Glomerular visceral epithelial cell (primary cell): ENCODE results near the gene PADI3.
"Not testable (repeated sequence)": the region's sequence is repeated elsewhere in the genome, so short reads cannot be mapped to it uniquely, and the experiment has no call there.

Experiments used
- DNase-seq: peaks from one replicate; pipeline ENCODE4 v3.0.0-alpha.2; 2016; ENCODE audit errors: extremely low spot score

PADI3 gene

DNA sequence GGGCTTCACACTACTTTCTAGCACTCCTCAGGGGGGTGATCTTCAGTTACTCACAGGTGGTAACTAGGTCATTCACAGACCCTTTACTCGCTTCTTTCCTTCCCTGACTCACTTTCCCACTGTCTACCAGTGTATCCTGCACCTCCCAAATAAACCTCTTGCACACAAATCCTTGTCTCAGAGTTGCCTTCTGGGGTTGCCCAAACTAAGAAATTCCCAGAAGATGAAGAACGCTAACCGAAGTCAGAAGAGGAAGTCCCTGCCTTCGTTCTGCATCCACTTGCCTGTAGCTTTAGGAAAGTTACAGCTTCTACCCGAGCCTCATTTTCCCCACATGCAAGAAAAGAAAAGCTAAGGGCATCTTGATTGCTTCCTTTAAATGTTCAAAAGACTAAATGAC is 47.2 kb downstream of the PADI3 start:
- DNase-seq, result no peak

DNA sequence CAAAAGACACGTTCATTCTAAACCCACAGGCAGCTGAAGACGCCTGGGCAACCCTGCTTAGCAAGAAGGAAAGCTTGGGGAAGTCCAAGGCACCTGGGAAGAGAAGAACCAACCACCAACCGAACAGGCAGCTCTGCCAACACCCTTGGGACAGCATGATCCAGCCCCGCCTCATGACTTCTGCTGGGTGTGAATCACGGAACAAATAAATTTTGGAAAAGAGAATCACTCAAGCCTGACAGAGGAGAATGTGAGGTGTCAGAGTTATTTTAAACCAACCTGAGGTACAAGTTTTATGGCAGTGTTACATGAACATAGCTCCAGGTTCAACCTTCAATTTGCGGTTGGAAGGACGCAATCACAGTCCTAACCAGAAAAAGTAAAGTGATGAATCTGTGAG is 49.1 kb downstream of the PADI3 start:
- peak; percentile 17 for DNase-seq

DNA sequence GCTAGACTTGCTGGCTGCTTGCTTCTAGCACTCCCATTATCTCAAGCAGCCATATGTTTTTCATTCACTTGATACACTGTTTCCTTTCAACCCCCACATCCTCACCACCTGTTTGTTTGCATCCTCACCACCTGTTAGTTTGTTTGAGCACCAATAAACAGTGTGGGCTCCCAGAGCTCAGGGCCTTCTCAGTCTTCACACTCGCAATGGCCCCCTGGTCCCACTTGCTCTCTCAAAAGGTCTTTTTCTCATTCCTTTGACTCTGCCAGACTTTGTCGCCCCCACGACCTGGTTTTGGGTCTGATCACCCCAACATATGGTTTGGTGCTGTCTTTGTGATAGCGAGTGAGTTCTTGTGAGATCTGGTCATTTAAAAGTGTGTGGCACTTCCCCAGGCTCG is 52.9 kb downstream of the PADI3 start:
- DNase-seq, result no peak

DNA sequence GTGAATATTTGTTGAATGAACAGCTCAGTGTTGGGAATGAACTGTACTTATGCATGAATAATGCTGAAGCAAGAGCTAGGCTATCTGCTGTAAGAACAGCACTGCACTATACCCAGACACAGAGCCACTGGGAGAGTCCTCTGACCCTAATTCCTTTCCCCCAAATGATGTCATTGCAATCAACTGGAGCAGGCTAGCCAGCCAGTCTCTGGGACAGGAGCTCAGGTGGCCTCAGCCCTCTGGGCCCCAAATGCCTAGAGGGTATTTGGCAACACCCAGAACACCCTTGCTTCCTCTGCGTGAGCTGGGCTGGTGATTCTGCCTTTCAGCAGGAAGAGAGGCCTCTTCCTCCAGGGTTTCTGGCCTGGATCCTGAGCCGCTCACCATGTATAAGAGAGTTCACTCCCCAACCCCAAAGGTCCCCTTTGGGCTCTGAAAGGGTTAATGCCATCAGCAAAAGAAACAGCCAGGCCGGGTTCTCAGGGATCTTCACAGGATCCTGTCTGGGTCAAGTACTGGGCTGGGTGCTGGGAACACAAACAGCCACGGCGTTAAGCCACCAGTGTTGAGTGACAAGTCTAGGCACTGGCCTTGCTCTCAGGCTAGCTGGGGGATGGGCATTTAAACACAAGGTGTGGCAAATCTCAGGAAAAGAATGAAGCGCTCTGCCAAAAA is 55.4 kb downstream of the PADI3 start:
- DNase-seq, result no peak

DNA sequence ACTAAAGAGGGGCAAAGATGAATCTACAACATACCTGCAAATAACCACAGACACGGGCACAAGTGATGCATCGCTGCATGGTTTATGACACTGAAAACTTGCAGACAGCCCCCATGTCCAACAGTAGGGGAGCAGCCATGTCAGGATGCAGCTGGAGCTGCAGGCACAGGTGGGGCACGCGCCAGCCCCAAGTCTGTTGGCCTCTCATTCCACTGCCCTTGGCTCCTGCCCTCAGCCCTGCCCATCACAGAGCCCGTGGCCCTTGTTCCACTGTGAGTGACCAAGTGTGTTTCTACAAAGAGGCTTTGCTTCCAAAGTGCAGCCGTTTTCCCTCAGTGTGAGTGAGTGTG is 55.9 kb downstream of the PADI3 start:
- DNase-seq, result no peak

DNA sequence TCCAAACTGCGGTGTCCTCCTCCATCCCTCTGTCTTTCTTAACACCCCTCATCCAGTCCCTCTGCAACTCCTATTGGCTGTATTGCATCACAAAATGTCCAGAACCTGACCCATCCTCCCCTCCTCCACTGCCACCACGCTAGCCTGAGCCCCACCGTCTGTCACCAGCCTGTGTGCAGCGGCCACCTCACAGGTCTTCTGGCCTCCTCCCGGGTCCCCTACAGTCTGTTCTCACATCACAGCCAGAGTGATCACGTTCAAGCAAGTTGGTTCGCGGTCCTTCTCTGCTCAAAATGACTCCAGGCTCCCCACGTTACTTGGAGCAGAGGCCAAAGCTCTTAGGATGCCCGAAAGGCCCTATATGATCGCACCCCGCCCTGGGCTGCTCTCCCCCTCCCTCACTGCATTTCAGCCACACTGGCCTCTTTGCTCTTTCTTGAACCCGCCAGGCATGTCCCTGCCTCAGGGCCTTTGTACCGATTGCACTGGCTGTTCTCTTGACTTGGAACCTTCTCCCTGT is 56.7 kb downstream of the PADI3 start:
- no peak for DNase-seq

DNA sequence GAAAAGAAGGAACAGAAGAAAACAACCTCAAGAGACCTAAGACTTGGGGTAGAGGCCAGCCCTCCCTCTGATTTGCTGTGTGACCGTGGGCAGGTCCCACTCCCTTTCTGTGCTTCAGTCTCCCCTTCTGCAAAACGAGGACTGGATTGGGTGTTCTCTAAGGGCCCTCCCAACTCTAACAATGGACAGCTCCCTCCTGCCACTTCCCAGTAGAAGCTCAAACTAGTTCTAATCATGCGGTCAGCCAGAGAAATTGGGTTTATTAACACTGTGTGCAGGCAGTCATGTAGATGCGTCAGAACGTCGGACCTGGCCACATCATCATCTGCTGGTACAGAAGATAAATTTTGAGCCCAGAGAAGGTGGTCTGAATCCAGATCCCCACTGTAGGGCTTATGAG is 57.5 kb downstream of the PADI3 start:
- DNase-seq, result no peak

DNA sequence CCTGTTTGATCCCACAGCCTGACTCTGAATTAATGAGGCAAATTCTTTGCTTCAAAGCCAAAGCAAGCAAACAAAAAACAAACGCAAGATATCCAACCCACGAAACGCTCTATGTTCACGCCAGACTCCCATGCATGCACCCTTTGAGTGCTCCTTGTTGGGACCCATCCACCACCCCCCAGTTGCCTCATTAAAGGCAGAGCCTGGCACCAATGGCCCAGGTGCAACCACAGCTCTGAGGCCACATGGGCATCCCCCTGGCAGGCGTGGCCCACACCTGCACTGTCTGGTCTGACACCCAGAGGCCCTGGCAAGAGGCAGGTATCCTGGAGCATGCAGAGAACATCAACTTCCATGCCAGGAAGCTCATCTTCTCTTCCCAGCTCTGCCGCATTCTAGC is 58.0 kb downstream of the PADI3 start:
- DNase-seq, result no peak

DNA sequence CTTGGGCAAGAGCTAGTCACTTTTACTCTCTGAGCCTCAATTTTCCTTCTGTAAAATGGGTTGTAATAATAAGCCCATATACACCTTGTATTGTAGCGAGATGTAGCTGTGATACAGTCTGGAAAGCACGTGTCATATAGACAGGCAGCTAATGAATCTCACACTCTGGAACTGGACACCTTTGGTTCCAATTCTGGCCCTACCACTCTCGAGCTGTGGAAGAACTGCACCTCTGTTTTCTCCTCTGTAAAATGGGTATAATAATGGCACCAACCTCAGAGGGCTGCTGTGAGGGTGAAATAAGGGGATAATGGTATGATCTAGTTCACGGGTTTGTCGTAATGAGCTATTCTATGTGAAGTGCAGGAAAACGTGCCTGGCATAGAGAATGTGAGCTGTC is 58.4 kb downstream of the PADI3 start:
- DNase-seq, result no peak

DNA sequence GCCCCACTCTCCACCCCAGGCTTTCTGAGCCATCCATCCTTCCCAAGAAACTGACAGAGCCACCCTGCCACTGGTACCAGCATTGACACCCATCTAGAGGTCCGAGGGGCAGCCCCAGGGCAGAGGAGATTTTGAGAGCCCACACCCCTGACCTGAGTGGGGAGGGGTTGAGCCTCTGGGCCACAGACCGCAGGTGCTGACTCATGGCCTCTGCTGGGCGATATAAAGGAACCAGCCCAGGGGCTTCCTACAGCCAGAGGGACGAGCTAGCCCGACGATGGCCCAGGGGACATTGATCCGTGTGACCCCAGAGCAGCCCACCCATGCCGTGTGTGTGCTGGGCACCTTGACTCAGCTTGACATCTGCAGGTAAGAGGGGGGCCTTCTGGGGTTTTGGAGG is 59.0 kb downstream of the PADI3 start, which contains the start of gene PADI4:
TSS of gene PADI4 (plus strand) at position 252 of the 400 bp plus-strand sequence. CDS start at position 278, 26 bp downstream.
- DNase-seq, result no peak

DNA sequence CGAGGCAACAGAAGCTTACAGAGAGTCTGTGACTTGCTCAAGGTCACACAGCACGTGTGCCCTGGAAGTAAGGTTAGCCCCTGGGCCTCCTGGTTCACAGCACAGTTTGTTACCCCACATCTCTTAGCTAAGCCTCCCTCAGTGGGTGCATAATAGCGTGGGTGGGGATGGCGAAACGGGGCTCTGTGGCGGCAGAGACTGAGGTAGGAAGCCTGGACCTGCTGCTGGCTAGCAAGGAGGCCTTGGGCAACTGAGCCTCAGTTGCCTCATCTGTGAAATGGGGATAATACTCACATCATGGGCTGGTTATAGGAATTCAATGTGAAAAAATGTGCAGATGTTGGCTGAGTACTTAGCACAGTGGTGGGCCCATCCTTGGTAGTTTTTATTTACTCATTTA is 59.7 kb downstream of the PADI3 start:
- no peak for DNase-seq

DNA sequence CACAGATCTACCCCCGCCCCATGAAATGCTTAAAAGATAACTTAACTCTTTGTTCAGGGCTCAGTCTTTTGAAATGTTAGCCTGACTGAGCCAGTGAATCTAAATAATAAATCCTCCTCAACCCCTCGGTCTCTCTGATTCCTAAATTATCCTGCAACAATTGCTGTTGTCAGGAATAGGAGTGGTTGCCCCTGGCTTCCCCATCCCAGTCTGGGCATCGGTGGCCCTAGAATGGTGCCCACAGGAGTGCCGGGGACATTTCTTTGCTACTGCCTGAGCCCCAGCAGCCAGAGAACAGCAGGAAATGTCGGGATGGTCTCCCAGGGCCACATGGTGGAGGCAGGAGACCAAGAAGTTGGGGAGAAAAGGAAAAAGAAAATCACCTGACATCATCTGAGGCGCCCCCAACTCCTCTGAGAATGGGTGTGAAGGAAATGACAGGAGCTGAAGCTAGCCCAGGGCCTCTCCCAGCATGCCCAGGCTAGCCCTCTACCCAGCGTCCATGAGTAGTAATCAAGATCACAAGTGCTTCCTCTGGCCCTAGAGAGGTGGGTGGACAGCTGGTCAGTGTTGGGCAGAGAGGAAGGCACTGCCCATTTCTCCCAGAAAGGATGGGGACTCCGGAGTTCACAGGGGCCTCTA is 60.6 kb downstream of the PADI3 start:
- no peak for DNase-seq

DNA sequence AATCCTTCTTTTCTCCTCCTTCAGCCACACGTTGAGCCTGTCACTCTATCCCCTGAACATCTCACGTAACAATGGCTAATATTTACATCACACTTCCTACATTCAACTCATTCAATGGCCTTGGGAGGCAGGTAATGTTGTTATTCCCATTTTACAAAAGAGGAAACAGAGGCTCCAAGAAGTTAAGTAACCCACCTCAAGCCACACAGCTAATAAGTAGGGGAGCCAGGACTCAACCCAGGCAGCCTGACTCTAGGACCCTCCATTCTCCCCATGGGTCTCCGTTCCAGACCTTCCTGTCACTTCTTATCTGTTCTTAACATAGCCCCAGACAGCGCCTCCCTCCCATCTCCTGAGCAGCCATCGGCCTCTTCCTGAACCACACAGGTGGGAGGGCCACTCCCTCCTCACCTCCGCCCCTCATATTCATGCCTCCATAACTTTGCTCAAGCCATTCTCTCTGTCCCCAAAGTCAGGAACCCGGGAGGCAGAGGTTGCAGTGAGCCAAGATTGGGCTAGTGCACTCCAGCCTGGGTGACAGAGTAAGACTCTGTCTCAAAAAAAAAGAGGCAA is 61.3 kb downstream of the PADI3 start:
- no peak for DNase-seq

DNA sequence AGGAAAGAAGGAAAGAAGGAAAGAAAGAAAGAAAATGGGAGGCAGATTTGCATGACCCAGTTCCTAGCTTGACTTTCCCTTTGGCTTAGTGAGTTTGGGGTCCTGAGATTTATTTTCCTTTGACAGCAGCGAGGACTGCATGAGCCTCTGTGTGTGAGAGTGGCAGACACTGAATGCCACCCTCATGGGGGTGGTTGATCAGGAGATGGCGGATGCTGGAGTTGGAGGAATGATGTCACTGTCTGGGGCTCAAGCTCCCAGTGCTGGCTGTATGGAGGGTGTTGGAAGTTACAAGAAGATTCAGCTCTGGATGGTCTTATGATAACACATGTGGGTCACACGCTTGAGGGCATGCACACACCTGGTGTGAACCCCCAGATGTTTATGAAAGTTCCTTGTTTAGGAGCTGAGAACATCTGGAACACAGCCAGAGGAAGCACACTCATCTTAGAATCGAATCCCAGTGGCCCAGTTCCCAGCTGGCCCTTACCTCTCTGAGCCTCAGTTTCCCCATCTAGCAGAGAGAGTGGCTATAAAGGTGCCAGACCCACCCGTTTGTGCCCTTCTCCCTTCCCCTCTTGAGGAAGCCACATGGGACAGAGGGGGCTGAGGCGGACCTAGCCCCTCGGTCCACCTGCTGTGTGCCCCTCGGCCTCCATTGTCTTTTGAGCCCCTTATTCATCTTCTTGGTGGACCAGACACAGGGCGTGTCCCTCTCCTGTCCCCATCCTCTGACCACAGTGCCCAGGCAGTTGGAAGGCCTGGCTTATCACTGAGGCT is 64.8 kb downstream of the PADI3 start:
- DNase-seq, result no peak

DNA sequence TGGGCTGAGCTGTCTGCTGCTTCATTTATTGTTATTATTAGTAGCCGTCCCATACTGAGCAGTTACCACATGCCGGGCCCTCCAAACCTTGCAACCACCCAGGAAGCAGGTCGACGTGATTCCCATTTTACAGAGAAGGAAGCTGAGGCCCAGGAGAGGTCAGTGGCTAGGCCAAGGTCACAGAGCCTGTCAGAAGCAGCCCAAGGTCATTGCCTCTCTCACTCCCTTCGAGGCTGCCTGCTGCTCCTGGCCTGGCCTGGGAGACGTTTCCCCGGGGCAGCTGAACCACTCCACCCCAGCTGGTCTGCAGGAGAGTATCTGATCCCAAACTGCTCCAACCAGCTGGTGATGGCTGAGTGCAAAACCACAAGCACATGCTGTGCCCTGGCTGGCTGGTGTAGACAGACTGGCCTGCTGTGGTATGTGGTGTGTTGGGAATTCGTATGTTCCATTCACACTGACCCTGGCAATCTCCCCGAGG is 65.6 kb downstream of the PADI3 start:
- no peak for DNase-seq

DNA sequence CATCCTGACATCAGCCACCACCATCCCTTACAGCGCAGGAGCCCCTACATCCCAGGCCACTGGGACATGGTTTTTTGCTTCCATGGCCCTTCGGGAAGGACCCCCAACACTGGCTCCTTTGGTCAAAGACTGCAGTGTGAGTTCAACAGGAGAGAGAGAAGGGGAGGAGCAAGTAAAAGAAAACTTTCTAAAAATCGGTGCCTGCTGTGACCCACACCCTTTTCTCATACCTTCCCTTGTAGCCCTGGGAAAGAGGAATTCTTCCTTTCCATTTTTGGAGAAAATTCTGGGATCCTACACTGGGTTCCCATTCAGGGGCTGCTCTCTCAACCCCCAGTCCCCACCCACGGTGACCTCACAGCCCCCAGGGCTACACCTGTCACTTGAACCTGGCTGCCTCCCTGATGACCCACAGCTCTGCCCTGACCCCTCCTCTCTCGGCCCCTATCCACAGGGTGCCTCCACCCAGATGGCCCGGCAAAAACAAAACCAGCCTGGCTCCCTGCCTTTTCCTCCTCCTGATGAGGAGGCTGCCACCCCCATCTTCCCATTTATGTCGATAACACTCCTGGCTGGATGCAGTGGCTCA is 66.7 kb downstream of the PADI3 start:
- no peak for DNase-seq

DNA sequence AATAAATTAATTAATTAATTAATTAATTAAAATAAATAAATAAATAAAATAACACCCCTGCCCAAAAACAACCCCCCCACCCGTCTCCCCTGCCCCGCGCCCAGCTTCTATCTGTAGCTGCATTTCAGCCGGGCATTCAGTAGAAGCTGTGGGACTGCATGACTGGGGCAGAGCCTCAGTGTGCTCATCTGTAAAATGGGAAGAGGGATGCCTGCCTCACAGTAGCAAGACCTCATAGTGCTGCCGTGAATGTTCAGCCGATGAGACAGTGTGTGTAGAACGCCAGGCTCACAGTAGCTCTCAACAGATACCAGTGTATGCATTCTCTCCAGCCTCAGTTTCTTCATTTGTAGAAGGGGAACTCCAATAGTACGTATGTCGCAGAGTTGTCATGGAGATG is 67.8 kb downstream of the PADI3 start:
- no peak for DNase-seq

DNA sequence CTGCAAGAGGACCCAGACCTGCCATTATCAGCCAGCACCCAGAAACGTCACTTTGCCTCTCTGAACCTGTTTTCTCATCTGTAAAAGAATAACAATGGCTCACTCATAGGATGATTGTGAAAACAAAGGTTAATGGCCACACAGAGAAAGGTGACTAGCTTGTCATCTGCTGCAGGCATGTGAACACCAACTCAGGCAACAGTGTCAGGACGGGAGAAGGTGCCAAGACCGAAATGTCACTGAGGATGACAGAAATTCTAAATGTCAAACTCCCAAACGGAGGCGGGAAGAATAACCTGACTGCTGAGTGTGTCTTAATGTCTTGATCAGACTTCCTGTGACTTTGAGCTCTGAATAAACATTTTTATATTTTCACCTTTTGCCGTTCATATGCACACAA is 69.4 kb downstream of the PADI3 start:
- DNase-seq, result no peak

DNA sequence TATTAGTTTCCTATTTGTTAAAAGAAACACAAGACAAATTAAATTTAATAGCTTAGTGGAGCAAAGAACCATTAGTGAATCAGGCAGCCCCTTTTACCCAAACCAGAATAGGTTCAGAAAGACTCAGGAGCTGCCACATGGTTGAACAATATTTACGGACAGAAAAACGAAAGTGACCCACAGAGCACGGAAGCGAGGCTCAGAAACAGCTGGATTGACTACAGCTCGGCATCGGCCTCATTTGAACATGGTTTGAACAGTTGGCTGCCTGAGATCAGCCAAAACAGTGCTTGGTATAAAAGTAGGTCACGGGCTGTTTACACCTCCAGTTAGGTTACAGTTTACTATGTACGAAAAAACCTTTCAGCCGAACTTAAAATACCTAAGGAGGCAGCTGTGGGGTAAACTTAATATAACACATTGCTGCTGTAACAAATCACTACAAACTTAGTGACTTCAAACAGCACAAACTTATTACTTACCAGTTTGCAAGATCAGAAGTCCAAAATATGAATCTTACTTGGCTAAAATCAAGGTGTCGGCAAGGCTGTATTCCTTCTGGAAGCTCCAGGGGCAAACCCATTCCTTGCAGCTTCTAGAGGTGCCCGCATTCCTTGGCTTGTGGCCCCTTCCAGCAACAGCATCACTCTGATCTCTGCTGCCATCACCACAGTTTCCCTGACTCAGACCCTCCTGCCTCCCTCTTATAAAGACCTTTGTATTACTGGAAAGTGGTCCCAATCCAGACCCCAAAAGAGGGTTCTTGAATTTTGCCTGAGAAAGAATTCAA is 70.9 kb downstream of the PADI3 start:
- DNase-seq, result no peak

DNA sequence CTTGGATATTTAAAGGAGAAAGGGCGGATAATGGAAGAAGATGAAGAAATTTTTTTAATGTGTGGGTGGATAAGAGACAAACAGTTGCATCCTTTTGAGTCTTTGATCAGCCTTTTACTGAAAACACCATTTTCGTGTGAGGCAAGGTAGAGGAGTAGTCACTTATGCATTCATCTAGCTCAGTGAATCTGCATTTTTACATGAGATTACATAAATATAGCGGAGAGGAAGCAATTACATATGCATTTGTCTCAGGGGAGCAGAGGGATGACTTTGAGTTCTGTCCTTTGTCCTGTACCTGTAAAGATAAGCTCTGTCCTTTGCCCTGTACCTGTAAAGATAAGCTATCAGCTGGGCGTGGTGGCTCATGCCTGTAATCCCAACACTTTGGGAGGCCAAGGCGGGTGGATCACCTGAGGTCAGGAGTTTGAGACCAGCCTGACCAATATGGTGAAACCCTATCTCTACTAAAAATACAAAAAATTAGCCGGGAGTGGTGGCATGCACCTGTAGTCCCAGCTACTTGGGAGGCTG is 73.0 kb downstream of the PADI3 start:
- DNase-seq, result not testable (repeated sequence)

DNA sequence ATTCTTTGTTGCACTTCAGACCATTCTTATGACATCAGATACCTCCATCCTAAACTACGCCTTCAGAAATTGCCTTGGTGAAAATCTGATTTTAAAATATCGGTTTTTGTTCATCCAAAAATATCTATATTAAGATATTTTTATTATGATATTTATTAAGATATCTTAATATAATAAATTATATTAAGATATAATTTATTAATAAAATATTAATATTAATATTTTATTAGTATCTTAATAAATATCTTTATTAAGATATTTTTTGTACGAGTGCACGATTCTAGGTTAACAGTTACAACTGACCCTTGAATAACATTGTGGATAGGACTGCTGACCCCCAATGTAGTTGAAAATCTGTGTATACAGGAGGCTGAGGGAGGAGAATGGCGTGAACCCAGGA is 80.0 kb downstream of the PADI3 start:
- no peak for DNase-seq
